D721Med (cell line): Measurements from ENCODE around the gene CCDC68.
A peak's percentile ranks its signal among the peaks of the same experiment; 100 is the strongest.

ENCODE experiments used
- DNase-seq: peaks from one replicate; pipeline ENCODE4 v3.0.0; 2011; ENCODE audit warnings: low spot score; ENCODE audit not compliant: insufficient read length
- FAIRE-seq: peaks from 2 replicates; lab custom pipeline; 2011; peaks lifted over from hg19 to GRCh38; lab: Jason Lieb, UNC
- TF ChIP-seq, protein P1 (sequence below): IDR thresholded peaks from 2 replicates; pipeline ENCODE4 v1.5.1; 2012; ENCODE audit warnings: mild to moderate bottlenecking, control low read depth; ENCODE audit not compliant: insufficient read depth; ENCODE audit errors: missing control alignments

CCDC68 gene

DNA sequence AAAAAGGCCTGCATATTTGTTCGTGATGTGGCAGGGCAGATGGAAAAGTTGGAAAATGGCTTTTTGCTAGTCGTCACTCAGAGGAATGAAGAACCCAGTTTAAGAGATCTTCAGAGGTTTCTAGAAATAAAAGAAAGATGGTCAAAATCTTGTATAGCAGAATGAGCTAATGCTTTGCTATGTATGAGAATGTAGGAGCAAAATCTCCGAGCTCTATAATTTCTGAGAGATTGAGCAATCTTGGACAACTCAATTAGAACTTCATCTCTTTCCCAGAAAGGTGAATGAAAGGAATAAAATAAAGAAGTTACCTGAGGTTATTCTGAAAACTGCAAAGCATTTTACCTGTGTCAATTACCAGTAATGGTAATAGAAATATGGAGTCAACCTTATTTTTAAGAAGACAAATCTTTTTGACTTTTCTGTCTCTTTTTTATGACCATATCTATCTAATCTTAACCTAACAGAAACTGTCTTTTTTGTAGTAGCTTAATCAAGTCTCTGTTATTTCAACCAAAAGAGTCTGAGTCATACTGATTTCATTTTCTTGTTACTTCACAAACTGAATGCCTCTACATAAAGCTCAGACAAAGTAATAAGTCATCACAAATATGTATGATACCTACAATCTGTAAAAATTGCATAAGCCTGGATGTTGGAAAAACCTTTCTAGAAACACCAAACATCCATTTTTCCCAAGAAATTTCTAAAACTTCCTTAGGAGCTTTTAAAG is 32.5 kb downstream of the CCDC68 start:
- TF ChIP-seq, protein P1, sequence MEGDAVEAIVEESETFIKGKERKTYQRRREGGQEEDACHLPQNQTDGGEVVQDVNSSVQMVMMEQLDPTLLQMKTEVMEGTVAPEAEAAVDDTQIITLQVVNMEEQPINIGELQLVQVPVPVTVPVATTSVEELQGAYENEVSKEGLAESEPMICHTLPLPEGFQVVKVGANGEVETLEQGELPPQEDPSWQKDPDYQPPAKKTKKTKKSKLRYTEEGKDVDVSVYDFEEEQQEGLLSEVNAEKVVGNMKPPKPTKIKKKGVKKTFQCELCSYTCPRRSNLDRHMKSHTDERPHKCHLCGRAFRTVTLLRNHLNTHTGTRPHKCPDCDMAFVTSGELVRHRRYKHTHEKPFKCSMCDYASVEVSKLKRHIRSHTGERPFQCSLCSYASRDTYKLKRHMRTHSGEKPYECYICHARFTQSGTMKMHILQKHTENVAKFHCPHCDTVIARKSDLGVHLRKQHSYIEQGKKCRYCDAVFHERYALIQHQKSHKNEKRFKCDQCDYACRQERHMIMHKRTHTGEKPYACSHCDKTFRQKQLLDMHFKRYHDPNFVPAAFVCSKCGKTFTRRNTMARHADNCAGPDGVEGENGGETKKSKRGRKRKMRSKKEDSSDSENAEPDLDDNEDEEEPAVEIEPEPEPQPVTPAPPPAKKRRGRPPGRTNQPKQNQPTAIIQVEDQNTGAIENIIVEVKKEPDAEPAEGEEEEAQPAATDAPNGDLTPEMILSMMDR: no peak
- FAIRE-seq (peak; percentile 98), DNase-seq (no peak)

DNA sequence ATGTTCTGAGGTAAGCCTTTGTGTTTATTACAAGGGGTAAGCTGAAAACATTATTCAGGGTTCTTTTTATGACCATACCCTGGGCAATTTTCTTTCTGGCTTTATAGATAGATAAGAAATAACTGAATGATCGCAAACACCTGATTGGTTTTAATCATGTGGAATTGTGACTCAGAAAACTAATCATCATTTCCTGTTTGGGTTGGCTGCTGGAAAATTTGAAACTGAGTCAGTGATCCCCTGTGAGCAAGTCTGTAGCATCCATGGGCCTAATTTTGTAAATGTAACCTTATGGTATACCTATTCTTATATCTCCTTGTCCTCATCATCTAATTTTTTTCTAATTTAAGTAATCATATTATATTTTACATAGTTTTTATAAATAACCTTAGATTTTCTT is 34.3 kb downstream of the CCDC68 start:
- TF ChIP-seq, protein P1: no peak
- DNase-seq: no peak
- FAIRE-seq: no peak

DNA sequence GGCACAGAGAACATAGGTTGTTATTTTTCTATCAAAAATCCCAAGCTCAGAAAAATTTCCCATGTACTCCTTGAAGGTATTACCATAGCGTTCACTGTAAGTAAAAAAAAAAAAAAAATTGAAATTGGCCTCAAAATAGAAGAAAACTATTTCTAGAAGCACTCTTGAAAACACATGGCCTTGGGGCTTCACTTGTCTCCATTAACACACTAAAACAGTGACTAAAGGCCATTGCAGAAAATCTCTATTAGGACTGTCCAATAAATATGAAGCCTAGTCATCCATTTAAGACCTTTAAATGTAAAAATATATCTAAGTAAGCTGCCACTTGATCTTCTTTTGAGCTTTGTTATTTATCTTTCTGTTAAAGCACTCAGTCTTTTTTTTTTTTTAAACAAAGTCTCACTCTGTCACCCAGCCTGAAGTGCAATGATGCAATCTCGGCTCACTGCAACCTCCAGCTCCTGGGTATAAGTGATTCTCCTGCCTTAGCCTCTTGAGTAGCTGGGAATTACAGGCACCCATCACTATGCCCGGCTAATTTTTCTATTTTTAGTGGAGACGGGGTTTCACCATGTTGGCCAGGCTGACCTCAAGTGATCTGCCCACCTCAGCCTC is 35.8 kb downstream of the CCDC68 start:
- FAIRE-seq (peak; percentile 38), DNase-seq (no peak)
- TF ChIP-seq, protein P1: no peak

DNA sequence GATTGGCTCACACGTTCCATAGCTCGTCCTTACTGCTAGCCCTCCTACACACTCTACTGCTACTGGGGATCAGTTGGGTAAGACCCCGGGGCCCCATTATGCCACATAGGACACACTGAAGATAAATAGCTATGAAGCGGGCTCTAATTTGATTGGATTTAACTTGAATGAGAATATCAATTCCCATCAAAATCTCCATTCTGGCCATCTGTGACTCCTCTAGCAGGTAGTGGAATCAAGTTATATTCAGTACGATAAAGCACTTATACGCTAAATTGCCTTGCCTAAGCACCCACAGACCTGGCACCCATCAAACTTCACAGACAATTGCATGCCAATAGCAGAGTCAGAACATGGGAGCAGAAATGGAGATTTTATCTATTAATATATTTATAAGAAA is 39.8 kb downstream of the CCDC68 start:
- FAIRE-seq: peak; percentile 16
- TF ChIP-seq, protein P1: no peak
- no peak for DNase-seq

DNA sequence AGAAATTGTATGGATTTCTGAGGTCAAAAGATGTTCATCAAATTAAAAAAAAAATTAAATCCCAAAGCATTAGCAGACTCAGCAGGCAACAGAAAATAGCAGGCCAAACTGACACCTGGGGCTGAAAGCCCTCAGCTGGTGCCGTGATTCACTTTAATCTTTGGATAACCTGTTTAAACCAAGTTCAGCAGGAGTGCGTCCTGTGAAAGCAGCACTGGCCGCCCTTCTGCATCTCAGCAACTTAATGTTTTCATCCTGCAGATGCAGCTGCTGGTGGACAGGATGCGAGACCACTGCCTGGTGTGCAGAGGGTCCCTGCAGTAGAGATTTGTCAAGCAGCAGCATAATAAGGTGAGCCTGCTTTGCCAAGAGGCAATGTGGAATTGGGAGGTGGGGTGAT is 41.2 kb downstream of the CCDC68 start:
- DNase-seq: no peak
- TF ChIP-seq, protein P1: no peak
- no peak for FAIRE-seq

- FAIRE-seq (no peak), DNase-seq (no peak)
Measured at GRCh38 chr18:54916507-54916906, 42.8 kb downstream of the CCDC68 start.

More at GRCh38 chr18:54916507-54916906, 42.8 kb downstream of the CCDC68 start:
- TF ChIP-seq, protein P1: no peak
